ENCODE measurements around the gene ST7.

ST7 gene

DNA sequence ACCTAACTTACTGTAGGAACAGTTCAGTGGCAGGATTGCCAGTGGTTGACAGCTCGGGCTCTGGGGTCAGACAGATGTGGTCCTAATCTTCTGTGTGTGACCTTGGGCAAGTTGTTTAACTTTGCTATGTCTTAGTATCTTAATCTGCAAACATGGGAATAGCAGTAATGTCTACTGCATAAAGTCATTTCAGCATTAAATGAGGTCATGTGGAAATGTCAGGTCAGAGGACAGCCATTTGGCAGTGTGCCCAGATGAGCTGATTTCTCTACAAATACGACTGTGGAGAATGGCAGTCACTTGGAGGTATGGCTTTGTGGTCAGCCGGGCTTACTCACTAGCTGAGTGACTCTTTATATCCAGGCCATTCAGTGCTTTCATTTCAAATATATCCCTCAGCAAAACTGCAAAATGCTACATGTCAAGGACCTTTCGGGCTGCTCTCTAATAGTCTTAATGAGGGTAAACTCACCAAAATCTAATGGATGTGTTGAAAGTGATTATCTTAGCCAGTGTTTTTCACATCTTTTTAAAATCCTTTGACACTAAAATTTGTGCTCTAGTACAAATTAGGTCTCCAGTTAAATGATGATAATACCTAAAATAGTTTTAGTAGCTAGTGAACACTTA lies 171.4 kb downstream of the ST7 start:
- TF ChIP-seq, protein P1, sequence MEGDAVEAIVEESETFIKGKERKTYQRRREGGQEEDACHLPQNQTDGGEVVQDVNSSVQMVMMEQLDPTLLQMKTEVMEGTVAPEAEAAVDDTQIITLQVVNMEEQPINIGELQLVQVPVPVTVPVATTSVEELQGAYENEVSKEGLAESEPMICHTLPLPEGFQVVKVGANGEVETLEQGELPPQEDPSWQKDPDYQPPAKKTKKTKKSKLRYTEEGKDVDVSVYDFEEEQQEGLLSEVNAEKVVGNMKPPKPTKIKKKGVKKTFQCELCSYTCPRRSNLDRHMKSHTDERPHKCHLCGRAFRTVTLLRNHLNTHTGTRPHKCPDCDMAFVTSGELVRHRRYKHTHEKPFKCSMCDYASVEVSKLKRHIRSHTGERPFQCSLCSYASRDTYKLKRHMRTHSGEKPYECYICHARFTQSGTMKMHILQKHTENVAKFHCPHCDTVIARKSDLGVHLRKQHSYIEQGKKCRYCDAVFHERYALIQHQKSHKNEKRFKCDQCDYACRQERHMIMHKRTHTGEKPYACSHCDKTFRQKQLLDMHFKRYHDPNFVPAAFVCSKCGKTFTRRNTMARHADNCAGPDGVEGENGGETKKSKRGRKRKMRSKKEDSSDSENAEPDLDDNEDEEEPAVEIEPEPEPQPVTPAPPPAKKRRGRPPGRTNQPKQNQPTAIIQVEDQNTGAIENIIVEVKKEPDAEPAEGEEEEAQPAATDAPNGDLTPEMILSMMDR (IDR thresholded peaks at IDR 0.05; ENCODE audit: insufficient read depth, low read length, poor library complexity, severe bottlenecking), result no peak
- H3K27me3 ChIP-seq (replicated peaks; ENCODE audit: control insufficient read depth, insufficient read depth, low read length), result no peaks in the 10 kb centered on the region
- H3K4me3 ChIP-seq (replicated peaks; ENCODE audit: low read depth, low read length), result no peak overlapping the region
- H3K36me3 ChIP-seq (ENCODE audit: control insufficient read depth, insufficient read depth, low read length), result no peaks in the 10 kb centered on the region
- peak; percentile 57 for DNase-seq (ENCODE audit: extremely low read depth, insufficient read length)

DNA sequence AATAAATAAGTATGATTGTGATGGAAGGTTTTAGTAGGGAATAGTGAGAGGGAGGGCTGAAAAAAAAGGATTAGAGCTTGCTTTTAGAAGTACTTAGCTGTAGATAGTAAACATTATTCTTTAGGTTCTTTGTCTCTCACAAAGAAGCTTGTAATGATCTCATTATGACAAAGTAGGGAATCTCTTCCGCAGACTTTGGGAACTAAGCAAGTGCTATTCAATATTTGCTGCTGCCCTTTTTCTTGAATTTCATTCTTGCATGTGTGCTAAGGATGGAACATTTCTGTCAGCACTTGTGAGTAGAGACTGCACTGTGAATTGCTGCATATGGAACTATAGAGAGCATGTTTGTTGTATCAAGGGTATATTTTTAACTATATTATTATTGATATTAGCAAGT lies 173.4 kb downstream of the ST7 start:
- Histone ChIP-seq H3K27me3 (replicated peaks; ENCODE audit: control insufficient read depth, insufficient read depth, low read length) (no peaks in the 10 kb centered on the region), H3K4me3 (replicated peaks; ENCODE audit: low read depth, low read length) (no peak overlapping the region), H3K36me3 (ENCODE audit: control insufficient read depth, insufficient read depth, low read length) (no peaks in the 10 kb centered on the region)
- DNase-seq (ENCODE audit: extremely low read depth, insufficient read length), result no peak
- TF ChIP-seq, protein P1 (IDR thresholded peaks at IDR 0.05; ENCODE audit: insufficient read depth, low read length, poor library complexity, severe bottlenecking), result no peak

DNA sequence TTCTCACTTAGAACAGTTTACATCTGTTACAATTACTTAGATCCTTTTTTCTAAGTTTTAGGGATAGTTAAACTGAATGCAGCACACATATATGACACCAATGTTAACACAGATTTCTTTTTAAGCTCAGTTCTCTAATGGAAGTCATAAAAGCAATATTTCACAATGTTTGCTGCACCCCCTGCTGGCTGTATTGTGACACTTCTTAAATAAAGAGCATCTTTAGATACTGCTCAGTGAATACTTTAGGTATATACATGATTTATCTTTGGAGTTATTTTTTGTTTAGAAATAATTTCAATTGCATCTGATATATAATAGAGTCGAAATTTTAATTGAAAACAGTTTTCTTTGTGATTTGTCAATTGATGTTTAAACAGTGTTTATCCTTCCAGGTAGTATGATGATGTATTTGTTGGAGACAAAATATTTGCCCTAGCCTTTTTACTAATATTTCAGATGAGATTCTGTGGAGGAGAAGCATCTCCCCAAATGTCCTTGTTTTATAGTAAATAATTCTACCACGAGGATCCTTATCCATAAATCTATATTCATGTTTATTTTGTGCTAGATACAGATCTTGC lies 174.4 kb downstream of the ST7 start:
- TF ChIP-seq, protein P1 (IDR thresholded peaks at IDR 0.05; ENCODE audit: insufficient read depth, low read length, poor library complexity, severe bottlenecking), result peak; percentile 65
- Histone ChIP-seq H3K4me3 (replicated peaks; ENCODE audit: low read depth, low read length) (no peak overlapping the region), H3K27me3 (replicated peaks; ENCODE audit: control insufficient read depth, insufficient read depth, low read length) (no peaks in the 10 kb centered on the region), H3K36me3 (ENCODE audit: control insufficient read depth, insufficient read depth, low read length) (no peaks in the 10 kb centered on the region)
- DNase-seq (ENCODE audit: extremely low read depth, insufficient read length), result no peak

DNA sequence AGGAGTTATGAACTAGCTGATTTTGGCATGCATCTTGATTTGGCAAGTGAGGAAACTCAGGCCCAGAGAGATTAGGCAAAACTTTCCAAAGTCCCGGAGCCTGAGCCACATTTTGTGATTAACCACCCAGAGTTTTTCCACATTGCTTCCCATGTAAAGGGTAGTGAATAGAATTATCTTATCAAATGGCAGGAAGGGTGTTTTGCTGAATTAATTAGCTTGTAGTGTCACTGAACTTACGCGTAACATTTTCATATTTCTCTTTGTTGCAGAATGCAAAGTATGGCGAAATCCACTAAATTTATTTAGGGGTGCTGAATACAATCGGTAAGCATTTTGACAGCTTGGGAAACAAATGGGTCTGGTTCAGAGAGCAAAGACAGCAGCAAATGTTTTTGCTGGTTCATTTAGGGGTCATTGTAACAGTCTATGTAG lies 176.2 kb downstream of the ST7 start:
- no peak overlapping the region for H3K4me3 ChIP-seq (replicated peaks; ENCODE audit: low read depth, low read length)
- no peaks in the 10 kb centered on the region for H3K27me3 ChIP-seq (replicated peaks; ENCODE audit: control insufficient read depth, insufficient read depth, low read length)
- H3K36me3 ChIP-seq (ENCODE audit: control insufficient read depth, insufficient read depth, low read length), result no peaks in the 10 kb centered on the region
- DNase-seq (ENCODE audit: extremely low read depth, insufficient read length), result no peak
- TF ChIP-seq, protein P1 (IDR thresholded peaks at IDR 0.05; ENCODE audit: insufficient read depth, low read length, poor library complexity, severe bottlenecking), result no peak

DNA sequence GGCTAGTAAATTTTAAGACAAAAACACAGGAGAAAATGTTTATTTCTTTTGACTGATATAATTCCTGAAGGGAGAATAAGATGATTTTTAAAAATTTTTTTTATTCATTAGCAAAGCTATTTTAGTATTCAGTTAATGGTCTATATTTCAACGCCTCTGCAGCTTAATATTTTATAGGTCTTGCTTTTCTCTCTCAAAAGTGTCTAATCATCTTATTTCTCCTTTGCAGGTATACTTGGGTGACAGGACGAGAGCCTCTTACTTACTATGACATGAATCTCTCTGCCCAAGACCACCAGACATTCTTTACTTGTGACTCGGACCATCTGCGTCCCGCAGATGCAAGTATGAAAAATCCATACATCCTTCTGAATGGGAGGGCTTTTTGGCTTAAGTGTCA lies 177.0 kb downstream of the ST7 start:
- no peaks in the 10 kb centered on the region for H3K36me3 ChIP-seq (ENCODE audit: control insufficient read depth, insufficient read depth, low read length)
- DNase-seq (ENCODE audit: extremely low read depth, insufficient read length), result no peak
- no peaks in the 10 kb centered on the region for H3K27me3 ChIP-seq (replicated peaks; ENCODE audit: control insufficient read depth, insufficient read depth, low read length)
- H3K4me3 ChIP-seq (replicated peaks; ENCODE audit: low read depth, low read length), result no peak overlapping the region
- TF ChIP-seq, protein P1 (IDR thresholded peaks at IDR 0.05; ENCODE audit: insufficient read depth, low read length, poor library complexity, severe bottlenecking), result no peak
